RPMI7951 (cell line): ENCODE measurements around the gene EME1. TPM values are rescaled to one million over a fixed set of nuclear protein-coding genes. Genes with fewer than 3 reads are reported as not detected.

Source experiments
- DNase-seq: peaks from one replicate; pipeline ENCODE4 v3.0.0-alpha.2; 2012; ENCODE audit warnings: low read depth
- total RNA-seq: library from RNA; depleted of rRNA; stranded (reverse); fragments of >200 nt; shearing (Covaris generic); gene quantifications from 2 replicates; pipeline ENCODE4 v1.2.3, GENCODE V29; 2014

Gene EME1
- total RNA-seq, 1 experiment from 2014 or later = 14.3 TPM

- DNase-seq = peak; percentile 19
These were observed 9.6 kb upstream of the EME1 start for GRCh38 chr17:50363217-50364060.

GRCh38 chr17:50364061-50364458 lies 9.0 kb upstream of the EME1 start:
- no peak for DNase-seq

DNA sequence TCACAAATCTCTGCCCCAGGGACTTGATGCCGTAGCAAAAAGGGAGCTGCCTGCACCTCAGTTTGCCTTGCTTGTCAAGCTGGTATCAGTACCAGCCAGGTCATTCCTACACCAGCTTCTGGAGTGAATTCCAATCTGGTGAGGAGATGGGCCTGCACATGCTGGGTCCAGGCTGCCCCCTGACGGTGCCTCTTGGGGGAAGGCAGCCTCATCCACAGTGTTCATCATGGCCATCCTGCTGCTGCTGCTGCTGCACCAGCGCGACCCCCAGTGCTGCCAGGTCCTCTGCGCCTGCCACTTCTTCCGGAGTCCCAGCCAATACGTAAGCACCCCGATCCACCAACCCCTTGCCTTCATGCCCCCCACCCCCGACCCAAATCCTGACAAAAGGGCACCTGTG lies 8.3 kb upstream of the EME1 start:
- no peak for DNase-seq

DNA sequence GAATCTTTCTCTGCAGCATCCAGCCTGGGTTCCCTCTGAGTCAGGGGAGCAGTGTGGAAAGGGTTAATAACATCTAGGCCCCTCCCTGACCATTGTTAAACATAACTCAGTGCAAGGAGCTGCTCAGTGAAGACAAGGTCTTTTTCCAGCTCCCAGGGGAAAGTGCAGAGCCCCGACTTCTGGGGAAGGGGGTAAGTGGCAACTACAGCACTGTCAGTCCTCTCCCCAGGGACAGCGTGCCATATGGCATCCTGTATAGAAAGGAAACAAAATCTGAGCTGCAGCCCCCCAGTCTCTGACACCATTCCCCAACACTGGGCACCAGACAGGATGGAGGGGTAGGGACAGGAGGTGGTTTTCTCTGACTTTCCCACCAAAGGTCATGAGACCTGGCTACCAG lies 7.9 kb upstream of the EME1 start:
- DNase-seq = no peak

- DNase-seq = no peak
These were observed 7.2 kb upstream of the EME1 start for GRCh38 chr17:50365649-50366393.

DNA sequence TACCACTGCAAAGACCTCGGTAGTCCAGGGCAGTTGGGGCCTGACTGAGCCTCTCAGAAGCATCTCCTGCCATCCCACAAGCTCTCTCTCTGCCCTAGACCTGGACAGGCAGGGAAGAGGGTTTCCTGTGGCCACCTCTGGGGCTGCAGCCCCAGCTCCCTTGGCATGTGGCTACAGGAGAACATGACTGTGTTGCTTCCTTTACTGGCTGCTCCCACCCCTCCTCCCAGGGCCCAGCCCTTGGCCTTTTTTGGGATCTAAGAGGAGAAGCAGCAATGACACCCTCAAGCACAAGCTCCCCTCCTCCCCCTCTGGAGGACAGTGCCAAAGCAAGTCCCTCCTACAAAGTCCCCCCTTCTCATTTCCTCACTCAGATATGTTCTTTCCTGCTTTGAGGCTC lies 5.6 kb upstream of the EME1 start:
- DNase-seq = no peak

GRCh38 chr17:50370052-50370451 lies 3.0 kb upstream of the EME1 start:
- no peak for DNase-seq

GRCh38 chr17:50371526-50371925 lies 1.5 kb upstream of the EME1 start:
- DNase-seq = no peak

DNA sequence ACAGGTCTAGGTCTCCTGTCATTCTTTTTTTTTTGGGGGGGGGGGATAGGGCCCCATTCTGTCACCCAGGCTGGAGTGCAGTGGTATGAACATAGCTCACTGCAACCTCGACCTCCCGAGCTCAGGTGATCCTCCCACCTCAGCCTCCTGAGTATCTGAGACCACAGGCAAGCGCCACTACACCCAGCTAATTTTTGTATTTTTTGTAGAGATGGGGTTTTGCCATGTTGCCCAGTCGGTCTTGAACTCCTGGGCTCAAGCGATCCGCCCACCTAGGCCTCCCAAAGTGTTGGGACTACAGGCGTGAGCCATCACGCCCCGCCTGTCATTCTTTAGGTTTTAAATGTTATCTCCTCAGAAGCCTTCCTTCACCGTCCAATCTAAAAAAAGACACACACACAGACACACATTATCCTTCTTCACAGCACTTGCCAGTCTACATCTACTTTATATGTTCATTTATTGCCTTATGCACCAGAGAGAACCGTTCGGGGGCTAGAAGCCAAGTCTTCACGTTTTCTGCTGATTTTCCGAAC lies 739 bp upstream of the EME1 start:
- DNase-seq = no peak

- DNase-seq = no peak
These were observed 676 bp downstream of the EME1 start for GRCh38 chr17:50373705-50374104.

GRCh38 chr17:50375858-50376538 lies 3.0 kb downstream of the EME1 start:
- DNase-seq = no peak

DNA sequence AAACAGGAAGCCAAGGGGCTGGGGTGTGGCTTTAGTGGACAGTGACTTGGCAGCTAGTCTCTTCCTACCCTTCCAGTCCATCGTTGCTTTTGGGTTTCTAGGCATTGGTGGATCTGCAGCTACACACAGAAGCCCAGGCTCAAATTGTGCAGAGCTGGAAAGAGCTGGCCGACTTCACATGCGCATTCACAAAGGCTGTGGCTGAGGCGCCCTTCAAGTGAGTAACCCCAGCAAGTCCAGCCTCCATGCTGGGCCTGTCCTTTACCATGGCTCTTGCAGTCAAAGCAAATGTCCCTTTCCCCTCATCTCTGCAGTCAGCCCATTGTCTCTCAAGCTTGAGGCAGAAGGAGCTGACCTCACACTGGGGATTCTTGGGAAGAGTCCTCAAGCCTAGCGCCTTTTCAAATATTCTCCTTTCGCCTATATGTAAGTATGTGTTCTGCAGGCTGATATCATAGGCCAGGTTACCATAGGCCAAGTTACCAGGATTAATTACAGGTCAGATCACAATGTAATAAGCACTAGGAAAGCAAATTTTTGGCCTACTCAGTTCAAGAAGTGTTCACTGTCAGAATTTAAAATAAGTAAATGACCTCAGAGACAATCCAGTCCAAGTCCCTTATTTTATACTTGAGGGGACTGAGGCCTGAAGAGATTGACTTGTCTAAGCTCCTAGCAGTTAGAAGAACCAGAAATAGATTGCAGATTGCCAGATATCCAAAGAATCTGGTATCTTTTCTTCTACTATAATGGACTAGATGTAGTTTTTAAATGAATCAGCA lies 6.5 kb downstream of the EME1 start:
- no peak for DNase-seq

DNA sequence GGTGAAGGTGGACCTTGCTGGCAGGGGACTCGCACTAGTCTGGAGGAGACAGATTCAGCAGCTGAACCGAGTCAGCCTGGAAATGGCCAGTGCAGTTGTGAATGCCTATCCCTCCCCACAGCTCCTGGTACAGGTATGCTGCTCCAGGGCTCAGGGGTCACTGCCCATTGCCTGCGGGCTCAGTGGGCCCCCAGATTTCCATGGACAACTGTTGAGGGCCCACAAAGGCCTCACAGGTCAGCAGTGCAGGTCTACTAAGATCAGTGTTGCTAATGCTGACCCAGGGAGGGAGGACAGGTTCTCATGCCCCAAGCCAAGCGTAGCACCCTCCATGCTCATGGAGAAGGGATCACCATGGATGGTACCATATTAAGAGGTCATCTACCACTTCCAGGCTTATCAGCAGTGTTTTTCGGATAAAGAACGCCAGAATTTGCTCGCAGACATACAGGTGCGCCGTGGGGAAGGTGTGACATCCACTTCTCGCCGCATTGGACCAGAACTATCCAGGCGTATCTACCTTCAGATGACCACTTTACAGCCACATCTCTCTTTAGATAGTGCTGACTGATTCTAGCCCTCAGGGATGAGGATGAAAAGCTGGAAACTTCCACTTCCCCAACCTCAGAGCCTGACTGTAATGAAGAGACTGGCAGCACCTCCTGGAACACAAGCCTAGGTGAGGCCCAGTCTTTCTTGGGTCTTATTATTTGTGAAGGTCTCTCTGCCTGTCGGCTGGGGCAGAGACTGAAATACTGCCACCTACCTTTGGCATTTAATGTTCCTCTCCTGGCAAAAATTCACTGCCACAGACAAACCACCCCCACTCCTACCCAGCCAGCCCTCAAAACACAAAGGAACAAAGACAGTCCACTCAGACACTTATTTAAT lies 7.6 kb downstream of the EME1 start:
- DNase-seq = no peak

DNA sequence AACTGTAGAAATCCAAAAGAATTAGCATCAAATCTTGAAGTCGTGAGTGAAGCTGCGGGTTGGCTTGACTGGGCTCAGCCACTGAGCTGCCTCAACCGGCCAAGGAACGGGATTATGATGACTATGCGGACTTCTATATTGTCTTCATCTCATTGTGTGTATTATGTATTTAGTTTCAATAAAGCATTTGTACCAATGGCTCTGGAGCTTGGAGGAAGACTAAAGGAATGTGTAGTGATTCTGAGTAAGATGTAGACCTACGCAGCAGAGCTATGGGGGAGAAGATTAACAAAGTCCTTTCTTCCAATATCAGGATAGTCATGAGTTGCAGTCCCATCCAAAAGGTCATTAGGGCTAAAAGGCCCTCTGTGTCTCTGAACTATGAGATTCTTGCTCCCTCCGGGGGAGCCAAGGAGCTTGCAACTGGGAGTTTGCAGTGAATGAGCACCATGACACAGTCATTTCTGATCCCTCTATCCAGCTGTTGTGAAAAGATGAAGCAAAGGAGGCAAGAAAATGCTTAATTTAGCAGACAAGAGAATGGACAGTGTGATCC lies 8.3 kb downstream of the EME1 start:
- DNase-seq = no peak

GRCh38 chr17:50381920-50382319 lies 8.9 kb downstream of the EME1 start:
- peak; percentile 37 for DNase-seq

DNA sequence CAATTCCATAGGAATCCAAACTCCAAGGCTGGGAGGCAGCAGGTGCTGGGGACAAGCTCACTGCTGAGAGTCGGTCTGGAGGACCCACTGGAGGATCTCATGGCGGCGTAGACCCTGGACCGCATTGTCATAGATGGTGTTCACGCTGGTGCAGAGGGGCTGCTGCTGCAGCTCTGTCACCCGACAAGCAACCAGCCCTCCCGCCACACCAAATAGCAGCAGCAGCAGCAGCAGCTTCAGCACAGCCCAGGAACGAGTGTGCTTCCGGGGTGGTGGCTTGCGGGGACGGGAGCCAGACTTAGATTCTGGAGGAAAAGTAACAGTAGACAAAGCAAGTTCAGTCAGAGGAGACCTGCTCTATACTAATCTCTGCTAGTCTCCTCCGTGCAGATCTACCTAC lies 9.9 kb downstream of the EME1 start:
- no peak for DNase-seq

GRCh38 chr17:50386510-50386909 lies 13.5 kb downstream of the EME1 start:
- DNase-seq = no peak

GRCh38 chr17:50388728-50389127 lies 15.7 kb downstream of the EME1 start:
- DNase-seq = no peak

DNA sequence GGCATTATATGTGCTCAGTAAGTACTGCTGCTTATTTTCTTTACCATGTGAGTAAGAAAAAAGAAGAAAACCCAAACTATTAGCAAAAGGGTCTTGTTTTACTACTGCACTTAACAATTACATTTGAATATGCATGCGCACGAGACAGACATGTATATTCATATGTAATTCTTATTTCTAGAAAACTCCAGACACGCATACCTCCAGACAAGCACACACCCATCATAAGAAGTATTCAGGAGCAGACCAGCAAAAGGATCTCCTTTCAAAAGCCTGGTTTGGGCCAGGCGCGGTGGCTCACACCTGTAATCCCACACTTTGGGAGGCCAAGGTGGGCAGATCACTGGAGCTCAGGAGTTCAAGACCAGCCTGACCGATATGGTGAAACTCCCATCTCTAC lies 16.5 kb downstream of the EME1 start:
- no peak for DNase-seq

GRCh38 chr17:50392621-50393020 lies 19.6 kb downstream of the EME1 start:
- DNase-seq = no peak
